ENCODE results near the gene VAMP1.
A peak's percentile ranks its signal among the peaks of the same experiment; 100 is the strongest.

The VAMP1 gene

GRCh38 chr12:6442836-6443235 lies 27.6 kb downstream of the VAMP1 start:
- Histone ChIP-seq H3K27me3 (ENCODE audit: control insufficient read depth in 5 of 5, insufficient read depth in 4 of 5, low read length in 5 of 5) (no peaks in the 10 kb centered on the region), H3K9me3 (ENCODE audit: control insufficient read depth in 5 of 5, low read length in 5 of 5) (no peaks in the 10 kb centered on the region), H3K4me3 (ENCODE audit: low read depth in 1 of 5, low read length in 5 of 5) (no peak overlapping the region), H3K9ac (ENCODE audit: low read length in 5 of 5) (no peak overlapping the region), H3K27ac (ENCODE audit: low read depth, low read length) (no peak overlapping the region), H3K4me1 (ENCODE audit: control insufficient read depth in 5 of 5, insufficient read depth in 5 of 5, low read length in 5 of 5) (no peaks in the 10 kb centered on the region), H3K36me3 (ENCODE audit: control insufficient read depth in 5 of 5, insufficient read depth in 5 of 5, low read length in 5 of 5) (peaks cover 2 to 50% (median 19%) of the 10 kb centered on the region in 5 donors)

GRCh38 chr12:6440391-6440790 lies 30.1 kb downstream of the VAMP1 start:
- Histone ChIP-seq H3K4me3 (ENCODE audit: low read depth in 1 of 5, low read length in 5 of 5) (no peak overlapping the region), H3K27me3 (ENCODE audit: control insufficient read depth in 5 of 5, insufficient read depth in 4 of 5, low read length in 5 of 5) (no peaks in the 10 kb centered on the region), H3K27ac (ENCODE audit: low read depth, low read length) (no peak overlapping the region), H3K9me3 (ENCODE audit: control insufficient read depth in 5 of 5, low read length in 5 of 5) (no peaks in the 10 kb centered on the region), H3K4me1 (ENCODE audit: control insufficient read depth in 5 of 5, insufficient read depth in 5 of 5, low read length in 5 of 5) (no peaks in the 10 kb centered on the region), H3K9ac (ENCODE audit: low read length in 5 of 5) (no peak overlapping the region), H3K36me3 (ENCODE audit: control insufficient read depth in 5 of 5, insufficient read depth in 5 of 5, low read length in 5 of 5) (peaks cover under 1 to 27% (median 3%) of the 10 kb centered on the region in 5 donors)

- Histone ChIP-seq H3K36me3 (ENCODE audit: control insufficient read depth in 5 of 5, insufficient read depth in 5 of 5, low read length in 5 of 5) (peaks cover 0 to 13% (median under 1%) of the 10 kb centered on the region in 5 donors), H3K9me3 (ENCODE audit: control insufficient read depth in 5 of 5, low read length in 5 of 5) (no peaks in the 10 kb centered on the region), H3K9ac (ENCODE audit: low read length in 5 of 5) (no peak overlapping the region), H3K27ac (ENCODE audit: low read depth, low read length) (no peak overlapping the region), H3K4me3 (ENCODE audit: low read depth in 1 of 5, low read length in 5 of 5) (no peak overlapping the region), H3K27me3 (ENCODE audit: control insufficient read depth in 5 of 5, insufficient read depth in 4 of 5, low read length in 5 of 5) (no peaks in the 10 kb centered on the region), H3K4me1 (ENCODE audit: control insufficient read depth in 5 of 5, insufficient read depth in 5 of 5, low read length in 5 of 5) (no peaks in the 10 kb centered on the region)
Measured at GRCh38 chr12:6438345-6438744, 32.1 kb downstream of the VAMP1 start.

- no peaks in the 10 kb centered on the region for H3K4me1 ChIP-seq (ENCODE audit: control insufficient read depth in 5 of 5, insufficient read depth in 5 of 5, low read length in 5 of 5)
- no peak overlapping the region for H3K4me3 ChIP-seq (ENCODE audit: low read depth in 1 of 5, low read length in 5 of 5)
- no peaks in the 10 kb centered on the region for H3K27me3 ChIP-seq (ENCODE audit: control insufficient read depth in 5 of 5, insufficient read depth in 4 of 5, low read length in 5 of 5)
- peaks cover 0 to 8% (median 0%) of the 10 kb centered on the region in 5 donors for H3K36me3 ChIP-seq (ENCODE audit: control insufficient read depth in 5 of 5, insufficient read depth in 5 of 5, low read length in 5 of 5)
- H3K27ac ChIP-seq (ENCODE audit: low read depth, low read length): no peak overlapping the region
- no peak overlapping the region for H3K9ac ChIP-seq (ENCODE audit: low read length in 5 of 5)
- H3K9me3 ChIP-seq (ENCODE audit: control insufficient read depth in 5 of 5, low read length in 5 of 5): no peaks in the 10 kb centered on the region
Measured at GRCh38 chr12:6437586-6437985, 32.9 kb downstream of the VAMP1 start.

- Histone ChIP-seq H3K27ac (ENCODE audit: low read depth, low read length) (no peak overlapping the region), H3K9ac (ENCODE audit: low read length in 5 of 5) (no peak overlapping the region), H3K4me3 (ENCODE audit: low read depth in 1 of 5, low read length in 5 of 5) (no peak overlapping the region), H3K36me3 (ENCODE audit: control insufficient read depth in 5 of 5, insufficient read depth in 5 of 5, low read length in 5 of 5) (peaks cover 0 to 4% (median 0%) of the 10 kb centered on the region in 5 donors), H3K9me3 (ENCODE audit: control insufficient read depth in 5 of 5, low read length in 5 of 5) (no peaks in the 10 kb centered on the region), H3K4me1 (ENCODE audit: control insufficient read depth in 5 of 5, insufficient read depth in 5 of 5, low read length in 5 of 5) (peaks cover under 1 to 5% (median under 1%) of the 10 kb centered on the region in 5 donors), H3K27me3 (ENCODE audit: control insufficient read depth in 5 of 5, insufficient read depth in 4 of 5, low read length in 5 of 5) (no peaks in the 10 kb centered on the region)
Measured at GRCh38 chr12:6435961-6436715, 34.3 kb downstream of the VAMP1 start.

GRCh38 chr12:6434205-6435140 lies 36.0 kb downstream of the VAMP1 start:
- no peak overlapping the region for H3K4me3 ChIP-seq (ENCODE audit: low read depth in 1 of 5, low read length in 5 of 5)
- H3K9ac ChIP-seq (ENCODE audit: low read length in 5 of 5): no peak overlapping the region
- no peaks in the 10 kb centered on the region for H3K27me3 ChIP-seq (ENCODE audit: control insufficient read depth in 5 of 5, insufficient read depth in 4 of 5, low read length in 5 of 5)
- peaks cover 10 to 17% (median 13%) of the 10 kb centered on the region in 5 donors for H3K4me1 ChIP-seq (ENCODE audit: control insufficient read depth in 5 of 5, insufficient read depth in 5 of 5, low read length in 5 of 5)
- no peaks in the 10 kb centered on the region for H3K9me3 ChIP-seq (ENCODE audit: control insufficient read depth in 5 of 5, low read length in 5 of 5)
- H3K27ac ChIP-seq (ENCODE audit: low read depth, low read length): no peak overlapping the region
- H3K36me3 ChIP-seq (ENCODE audit: control insufficient read depth in 5 of 5, insufficient read depth in 5 of 5, low read length in 5 of 5): peaks cover 0 to 2% (median 0%) of the 10 kb centered on the region in 5 donors

- H3K27ac ChIP-seq (ENCODE audit: low read depth, low read length): no peak overlapping the region
- no peaks in the 10 kb centered on the region for H3K9me3 ChIP-seq (ENCODE audit: control insufficient read depth in 5 of 5, low read length in 5 of 5)
- H3K4me1 ChIP-seq (ENCODE audit: control insufficient read depth in 5 of 5, insufficient read depth in 5 of 5, low read length in 5 of 5): peaks cover 10 to 17% (median 13%) of the 10 kb centered on the region in 5 donors
- H3K36me3 ChIP-seq (ENCODE audit: control insufficient read depth in 5 of 5, insufficient read depth in 5 of 5, low read length in 5 of 5): no peaks in the 10 kb centered on the region
- H3K27me3 ChIP-seq (ENCODE audit: control insufficient read depth in 5 of 5, insufficient read depth in 4 of 5, low read length in 5 of 5): no peaks in the 10 kb centered on the region
- no peak overlapping the region for H3K4me3 ChIP-seq (ENCODE audit: low read depth in 1 of 5, low read length in 5 of 5)
- no peak overlapping the region for H3K9ac ChIP-seq (ENCODE audit: low read length in 5 of 5)
Measured at GRCh38 chr12:6432991-6433390, 37.5 kb downstream of the VAMP1 start.

GRCh38 chr12:6430124-6430989 lies 40.1 kb downstream of the VAMP1 start:
- Histone ChIP-seq H3K27ac (ENCODE audit: low read depth, low read length) (peak overlapping the region; percentile 81), H3K4me3 (ENCODE audit: low read depth in 1 of 5, low read length in 5 of 5) (peak overlapping the region; percentile 38 to 60 (median 56)), H3K36me3 (ENCODE audit: control insufficient read depth in 5 of 5, insufficient read depth in 5 of 5, low read length in 5 of 5) (no peaks in the 10 kb centered on the region), H3K9me3 (ENCODE audit: control insufficient read depth in 5 of 5, low read length in 5 of 5) (no peaks in the 10 kb centered on the region), H3K4me1 (ENCODE audit: control insufficient read depth in 5 of 5, insufficient read depth in 5 of 5, low read length in 5 of 5) (peaks cover 10 to 17% (median 13%) of the 10 kb centered on the region in 5 donors), H3K9ac (ENCODE audit: low read length in 5 of 5) (peak overlapping the region in 4 of 5 donors; percentile 28 to 59 (median 46)), H3K27me3 (ENCODE audit: control insufficient read depth in 5 of 5, insufficient read depth in 4 of 5, low read length in 5 of 5) (no peaks in the 10 kb centered on the region)

- Histone ChIP-seq H3K36me3 (ENCODE audit: control insufficient read depth in 5 of 5, insufficient read depth in 5 of 5, low read length in 5 of 5) (no peaks in the 10 kb centered on the region), H3K4me1 (ENCODE audit: control insufficient read depth in 5 of 5, insufficient read depth in 5 of 5, low read length in 5 of 5) (peaks cover 12 to 25% (median 20%) of the 10 kb centered on the region in 5 donors), H3K4me3 (ENCODE audit: low read depth in 1 of 5, low read length in 5 of 5) (no peak overlapping the region), H3K27me3 (ENCODE audit: control insufficient read depth in 5 of 5, insufficient read depth in 4 of 5, low read length in 5 of 5) (no peaks in the 10 kb centered on the region), H3K9me3 (ENCODE audit: control insufficient read depth in 5 of 5, low read length in 5 of 5) (no peaks in the 10 kb centered on the region), H3K9ac (ENCODE audit: low read length in 5 of 5) (no peak overlapping the region), H3K27ac (ENCODE audit: low read depth, low read length) (no peak overlapping the region)
Measured at GRCh38 chr12:6428326-6428725, 42.2 kb downstream of the VAMP1 start.

All from subcutaneous abdominal adipose tissue (tissue), 5 donors.